C4-2B (cell line): ENCODE data around the gene ZNF155.
A peak's percentile ranks its signal among the peaks of the same experiment; 100 is the strongest.

Experiments
- H3K27ac ChIP-seq: fragments of 450-650 bp; 2 replicates; pipeline ENCODE4 v1.5.1; 2017
- ZFX ChIP-seq: fragments of 450-650 bp; IDR thresholded peaks from 2 replicates; pipeline ENCODE4 v1.6.1; 2017
- TF ChIP-seq, protein P1 (sequence below): fragments of 450-650 bp; conservative IDR thresholded peaks from 2 replicates; pipeline ENCODE4 v1.5.1; 2017; ENCODE audit warnings: mild to moderate bottlenecking

ZNF155 gene

DNA sequence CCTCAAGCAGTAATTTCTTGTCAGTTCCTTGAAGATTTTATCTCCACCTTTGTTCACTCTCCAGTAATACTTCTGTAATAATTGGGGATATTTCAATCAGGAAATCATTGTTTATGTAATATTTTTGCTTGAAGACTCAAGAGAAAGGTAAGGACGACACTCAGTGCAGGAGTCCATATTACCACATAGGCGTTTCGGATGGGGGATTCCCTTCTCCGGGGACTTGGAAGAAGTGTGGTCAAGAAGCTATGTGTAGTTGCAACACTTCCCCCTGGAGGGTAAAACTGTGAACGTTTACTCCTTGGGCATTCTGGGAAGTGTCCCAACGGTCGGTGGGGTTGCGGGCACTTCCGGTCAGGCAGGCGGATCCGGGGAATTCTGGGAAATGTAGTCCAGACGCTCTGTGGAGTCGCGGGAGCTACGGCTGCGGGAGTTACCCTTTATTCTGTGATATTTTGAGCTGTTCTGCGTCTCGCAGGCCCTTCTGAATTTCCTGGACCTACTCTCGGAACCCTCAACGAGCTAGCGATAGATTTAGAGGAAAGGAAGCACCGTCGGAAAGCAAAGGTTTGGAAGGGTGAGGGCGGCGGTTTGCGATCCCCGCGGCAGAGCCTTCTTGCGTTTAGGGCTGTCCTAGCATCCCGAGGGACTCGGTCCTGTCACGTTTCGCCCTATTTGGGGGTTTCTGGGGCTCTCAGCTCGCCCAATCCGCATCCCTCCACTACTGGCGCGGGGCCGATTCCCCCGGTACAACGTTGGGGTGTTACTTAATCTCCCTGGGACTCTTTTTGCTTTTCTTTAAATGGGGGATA, 32.9 kb upstream of the ZNF155 start, which contains the start of gene ZNF221:
Gene ZNF221, plus strand, starts transcription at position 395 of the 812 bp plus-strand sequence. CDS start 11,499 bp downstream, outside the sequence.
- H3K27ac ChIP-seq, result peak within 1 kb of the TSS; percentile 47; the same call in 1 of the 2 replicates
- no peak for TF ChIP-seq ZFX
- TF ChIP-seq, protein P1, sequence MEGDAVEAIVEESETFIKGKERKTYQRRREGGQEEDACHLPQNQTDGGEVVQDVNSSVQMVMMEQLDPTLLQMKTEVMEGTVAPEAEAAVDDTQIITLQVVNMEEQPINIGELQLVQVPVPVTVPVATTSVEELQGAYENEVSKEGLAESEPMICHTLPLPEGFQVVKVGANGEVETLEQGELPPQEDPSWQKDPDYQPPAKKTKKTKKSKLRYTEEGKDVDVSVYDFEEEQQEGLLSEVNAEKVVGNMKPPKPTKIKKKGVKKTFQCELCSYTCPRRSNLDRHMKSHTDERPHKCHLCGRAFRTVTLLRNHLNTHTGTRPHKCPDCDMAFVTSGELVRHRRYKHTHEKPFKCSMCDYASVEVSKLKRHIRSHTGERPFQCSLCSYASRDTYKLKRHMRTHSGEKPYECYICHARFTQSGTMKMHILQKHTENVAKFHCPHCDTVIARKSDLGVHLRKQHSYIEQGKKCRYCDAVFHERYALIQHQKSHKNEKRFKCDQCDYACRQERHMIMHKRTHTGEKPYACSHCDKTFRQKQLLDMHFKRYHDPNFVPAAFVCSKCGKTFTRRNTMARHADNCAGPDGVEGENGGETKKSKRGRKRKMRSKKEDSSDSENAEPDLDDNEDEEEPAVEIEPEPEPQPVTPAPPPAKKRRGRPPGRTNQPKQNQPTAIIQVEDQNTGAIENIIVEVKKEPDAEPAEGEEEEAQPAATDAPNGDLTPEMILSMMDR, result peak; percentile 38

DNA sequence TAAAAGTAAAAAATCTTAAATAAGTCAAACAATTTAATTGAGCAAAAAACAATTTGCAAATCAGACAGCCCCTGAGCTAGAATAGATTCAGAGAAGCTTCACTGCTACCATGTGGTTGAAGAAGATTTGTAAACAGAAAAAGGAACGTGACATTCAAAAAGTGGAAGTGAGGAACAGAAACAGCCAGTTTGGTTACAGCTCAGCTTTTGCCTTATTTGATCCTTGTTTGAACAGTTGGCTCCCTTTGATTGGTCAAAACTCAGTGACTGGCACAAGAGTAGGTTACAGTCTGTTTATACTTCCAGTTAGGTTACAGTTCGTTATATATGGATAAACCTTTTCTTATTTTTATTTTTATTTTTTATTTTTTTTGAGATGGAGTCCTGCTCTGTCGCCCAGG, 27.2 kb upstream of the ZNF155 start:
- TF ChIP-seq, protein P1, result no peak
- no peak for TF ChIP-seq ZFX

DNA sequence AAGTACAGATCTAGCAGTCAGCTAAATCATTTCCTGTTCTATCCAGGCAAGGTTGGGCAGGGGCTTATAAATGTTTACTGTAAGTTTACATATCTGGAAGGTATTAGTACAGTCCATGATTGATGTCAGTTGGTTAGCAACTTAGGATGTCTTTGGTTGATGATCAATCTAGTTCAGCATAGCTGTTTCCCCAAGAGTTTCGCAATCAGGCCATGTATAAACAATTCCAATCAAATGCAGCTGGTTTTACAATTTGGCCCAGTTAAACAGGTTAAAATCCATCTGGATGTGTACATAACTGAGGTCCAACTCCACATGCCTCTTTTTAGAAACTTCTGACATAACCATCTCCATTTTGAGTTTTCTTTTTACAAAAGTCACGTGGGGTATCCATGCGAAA, 26.1 kb upstream of the ZNF155 start:
- TF ChIP-seq, protein P1, result no peak
- no peak overlapping the region for H3K27ac ChIP-seq

More for the DNA sequence above, 27.2 kb upstream of the ZNF155 start:
- H3K27ac ChIP-seq, result no peak overlapping the region

DNA sequence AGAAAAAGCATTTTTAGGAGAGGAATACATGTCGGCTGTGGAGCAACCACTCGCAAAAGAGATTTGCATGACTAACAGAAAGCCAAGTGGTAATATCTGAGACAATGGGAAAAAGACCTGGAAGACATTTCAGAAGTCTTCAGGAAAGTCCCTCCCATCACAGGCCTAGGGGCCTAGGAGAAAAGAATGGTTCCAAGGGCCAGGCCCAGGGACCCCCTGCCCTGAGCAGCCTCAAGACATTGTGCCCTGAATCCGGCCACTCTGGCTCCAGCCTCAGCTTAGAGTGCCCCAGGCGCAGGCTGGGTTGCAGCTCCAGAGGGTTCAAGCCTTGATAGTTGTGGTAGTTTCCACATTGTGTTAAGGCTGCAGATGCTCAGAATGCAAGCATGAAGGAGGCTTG, 23.6 kb upstream of the ZNF155 start:
- no peak overlapping the region for H3K27ac ChIP-seq
- no peak for TF ChIP-seq ZFX
- TF ChIP-seq, protein P1, result no peak

DNA sequence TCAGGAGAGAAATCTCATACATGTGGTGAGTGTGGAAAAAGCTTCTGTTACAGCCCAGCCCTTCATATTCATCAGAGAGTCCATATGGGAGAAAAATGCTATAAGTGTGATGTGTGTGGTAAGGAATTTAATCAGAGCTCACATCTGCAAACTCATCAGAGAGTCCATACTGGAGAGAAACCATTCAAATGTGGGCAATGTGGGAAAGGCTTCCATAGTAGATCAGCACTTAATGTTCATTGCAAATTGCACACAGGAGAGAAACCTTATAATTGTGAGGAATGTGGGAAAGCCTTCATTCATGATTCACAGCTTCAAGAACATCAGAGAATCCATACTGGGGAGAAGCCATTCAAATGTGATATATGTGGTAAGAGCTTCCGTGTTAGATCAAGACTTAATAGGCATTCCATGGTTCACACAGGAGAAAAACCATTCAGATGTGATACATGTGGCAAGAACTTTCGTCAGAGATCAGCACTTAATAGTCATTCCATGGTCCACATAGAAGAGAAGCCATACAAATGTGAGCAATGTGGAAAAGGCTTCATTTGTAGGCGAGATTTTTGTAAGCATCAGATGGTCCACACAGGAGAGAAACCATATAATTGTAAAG, 17.8 kb upstream of the ZNF155 start:
- no peak for TF ChIP-seq ZFX
- TF ChIP-seq, protein P1, result no peak
- H3K27ac ChIP-seq, result no peak overlapping the region

DNA sequence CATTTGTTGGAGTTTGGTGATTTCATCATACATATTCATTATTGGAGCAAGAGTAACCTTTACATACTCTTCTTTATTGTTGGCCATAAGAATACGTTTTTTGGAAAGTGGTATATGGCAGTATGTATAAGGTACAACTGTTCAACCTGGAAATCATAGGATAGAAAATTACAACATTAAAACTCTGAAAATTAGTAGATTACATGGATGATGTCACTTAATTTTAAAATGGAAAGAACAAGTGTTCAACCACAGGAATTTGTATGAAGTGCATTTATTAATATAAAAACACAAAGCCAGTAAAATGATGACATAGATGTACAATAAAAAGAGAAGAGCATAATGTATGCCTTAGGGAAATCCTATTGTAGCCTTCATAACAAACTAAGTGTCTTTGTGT, 7.3 kb upstream of the ZNF155 start:
- H3K27ac ChIP-seq, result no peak overlapping the region
- TF ChIP-seq, protein P1, result no peak
- TF ChIP-seq ZFX, result no peak

DNA sequence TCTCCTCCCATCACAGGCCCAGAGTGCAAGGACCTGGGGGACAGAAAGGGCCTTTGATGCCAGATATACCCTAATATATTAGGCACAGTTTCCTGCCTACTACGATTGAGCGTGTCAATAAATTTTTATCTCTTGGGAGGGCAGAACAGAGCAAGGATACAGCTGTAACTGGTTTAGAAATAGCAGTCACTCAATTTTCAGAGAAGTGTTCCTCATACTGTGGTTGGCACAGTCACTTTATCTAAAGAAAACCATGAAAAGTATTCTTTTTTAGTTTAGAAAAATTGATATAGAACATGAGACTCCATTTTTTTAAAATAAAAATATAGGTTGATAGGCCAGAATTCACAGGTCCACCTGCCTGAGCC, 460 bp upstream of the ZNF155 start:
- no peak for TF ChIP-seq ZFX
- TF ChIP-seq, protein P1, result no peak
- H3K27ac ChIP-seq, result no peak overlapping the region
